Upper lobe of left lung (tissue), 6 donors: ENCODE results near the gene WDR45B. TPM values are rescaled to one million over a fixed set of nuclear protein-coding genes. Genes with fewer than 3 reads are reported as not detected.
"Not testable (repeated sequence)": the region's sequence is repeated elsewhere in the genome, so short reads cannot be mapped to it uniquely, and the experiment has no call there.

ENCODE experiments used
- ATAC-seq, 2 donors: fragments of 200-7000 bp; cut with Tn5 transposase; one replicate each; pipeline ENCODE4 v1.9.1; 2022; ENCODE audit warnings: mild to moderate bottlenecking in 2 of 2, moderate library complexity in 2 of 2; ENCODE audit not compliant: low FRiP score in 2 of 2
- DNase-seq, 2 donors: peaks; one replicate each; pipeline ENCODE4 v3.0.0-alpha.2; 2019 to 2020
- H3K27ac ChIP-seq, 4 donors: fragments of 200-600 bp; sonication (generic); one replicate each; pipeline ENCODE4 v1.5.1; 2016 to 2019
- H3K27me3 ChIP-seq, 4 donors: fragments of 200-600 bp; sonication (generic); one replicate each; pipeline ENCODE4 v1.5.1; 2017 to 2019
- H3K36me3 ChIP-seq, 4 donors: fragments of 200-600 bp; sonication (generic); one replicate each; pipeline ENCODE4 v1.5.1; 2016 to 2019
- H3K4me1 ChIP-seq, 4 donors: fragments of 200-600 bp; sonication (generic); one replicate each; pipeline ENCODE4 v1.5.1; 2018 to 2019
- H3K4me3 ChIP-seq, 4 donors: fragments of 200-600 bp; sonication (generic); one replicate each; pipeline ENCODE4 v1.5.1; 2017 to 2019; ENCODE audit warnings: mild to moderate bottlenecking in 2 of 4, moderate library complexity in 1 of 4
- H3K9me3 ChIP-seq, 4 donors: fragments of 200-600 bp; sonication (generic); one replicate each; pipeline ENCODE4 v1.5.1; 2018 to 2019
- EP300 ChIP-seq, 4 donors: sonication (generic); formaldehyde crosslinking; IDR thresholded peaks; one replicate each; pipeline ENCODE4 v1.5.1; 2017; ENCODE audit warnings: antibody characterized with exemption in 4 of 4, control low read depth in 2 of 4
- POLR2A ChIP-seq, 4 donors: fragments of 450-650 bp; IDR thresholded peaks; one replicate each; pipeline ENCODE4 v1.5.1; 2016 to 2017; ENCODE audit warnings: antibody characterized with exemption in 4 of 4, mild to moderate bottlenecking in 2 of 4
- POLR2AphosphoS5 ChIP-seq, 2 donors: sonication (generic); formaldehyde crosslinking; IDR thresholded peaks; one replicate each; pipeline ENCODE4 v1.5.1; 2017; ENCODE audit warnings: antibody characterized with exemption in 2 of 2
- WGBS, 2 donors: methylation state at CpG; one replicate each; pipeline ENCODE4 v1.1.5; 2017 to 2018; 5-methylcytosine and 5-hydroxymethylcytosine counted together
- total RNA-seq, 6 donors: library from RNA; depleted of rRNA in 4 of 6; stranded (reverse); fragments of >200 nt in 4 of 6; gene quantifications; one replicate each; pipeline versions ENCODE4 v1.1.0 to v1.2.1, GENCODE V29; 2016 to 2021
- TF ChIP-seq, protein P1 (sequence below), 6 experiments: fragments of 450-650 bp in 4 of 6; fragments of 200-600 bp in 2 of 6; sonication (generic) in 2 of 6; IDR thresholded peaks; one replicate each; pipeline ENCODE4 v1.5.1; 2016 to 2019; ENCODE audit warnings: antibody characterized with exemption in 6 of 6
- donor health status: DM: no; HTN: no; CAD: no; lungs with moderate emphysema.
- donor health status: DM: no; HTN: yes; CAD: no; lungs with severe emphysema.

Gene WDR45B
- total RNA-seq, 6 donors from 2014 or later, result 54.9 to 90.0 (median 74.3) TPM

DNA sequence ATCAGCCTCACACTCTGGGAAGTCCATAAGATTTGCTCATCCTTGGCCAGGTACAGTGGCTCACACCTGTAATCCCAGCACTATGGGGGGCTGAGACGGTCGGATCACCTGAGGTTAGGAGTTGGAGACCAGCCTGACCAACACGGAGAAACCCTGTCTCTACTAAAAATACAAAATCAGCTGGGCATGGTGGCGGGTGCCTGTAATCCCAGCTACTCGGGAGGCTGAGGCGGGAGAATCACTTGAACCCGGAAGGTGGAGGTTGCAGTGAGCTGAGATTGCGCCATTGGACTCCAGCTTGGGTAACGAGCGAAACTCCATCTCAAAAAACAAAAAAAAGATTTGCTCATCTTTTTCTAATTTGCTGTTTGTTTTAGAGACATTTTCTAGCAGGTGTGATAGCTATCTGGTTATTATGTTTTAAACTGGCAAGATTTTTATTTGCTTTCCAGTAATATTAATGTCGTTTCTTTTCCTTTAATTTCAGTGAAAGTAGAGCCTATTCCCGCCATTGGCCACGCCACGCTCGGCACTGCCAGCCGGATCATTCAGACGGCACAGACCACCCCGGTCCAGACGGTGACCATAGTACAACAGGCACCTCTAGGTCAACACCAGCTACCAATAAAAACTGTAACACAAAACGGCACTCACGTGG, 61.5 kb downstream of the WDR45B start:
- TF ChIP-seq EP300 (IDR thresholded peaks at IDR 0.05), result no peak
- no peak for TF ChIP-seq POLR2A (IDR thresholded peaks at IDR 0.05)
- TF ChIP-seq, protein P1, sequence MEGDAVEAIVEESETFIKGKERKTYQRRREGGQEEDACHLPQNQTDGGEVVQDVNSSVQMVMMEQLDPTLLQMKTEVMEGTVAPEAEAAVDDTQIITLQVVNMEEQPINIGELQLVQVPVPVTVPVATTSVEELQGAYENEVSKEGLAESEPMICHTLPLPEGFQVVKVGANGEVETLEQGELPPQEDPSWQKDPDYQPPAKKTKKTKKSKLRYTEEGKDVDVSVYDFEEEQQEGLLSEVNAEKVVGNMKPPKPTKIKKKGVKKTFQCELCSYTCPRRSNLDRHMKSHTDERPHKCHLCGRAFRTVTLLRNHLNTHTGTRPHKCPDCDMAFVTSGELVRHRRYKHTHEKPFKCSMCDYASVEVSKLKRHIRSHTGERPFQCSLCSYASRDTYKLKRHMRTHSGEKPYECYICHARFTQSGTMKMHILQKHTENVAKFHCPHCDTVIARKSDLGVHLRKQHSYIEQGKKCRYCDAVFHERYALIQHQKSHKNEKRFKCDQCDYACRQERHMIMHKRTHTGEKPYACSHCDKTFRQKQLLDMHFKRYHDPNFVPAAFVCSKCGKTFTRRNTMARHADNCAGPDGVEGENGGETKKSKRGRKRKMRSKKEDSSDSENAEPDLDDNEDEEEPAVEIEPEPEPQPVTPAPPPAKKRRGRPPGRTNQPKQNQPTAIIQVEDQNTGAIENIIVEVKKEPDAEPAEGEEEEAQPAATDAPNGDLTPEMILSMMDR (IDR thresholded peaks at IDR 0.05), result no peak
- TF ChIP-seq POLR2AphosphoS5 (IDR thresholded peaks at IDR 0.05), result no peak

DNA sequence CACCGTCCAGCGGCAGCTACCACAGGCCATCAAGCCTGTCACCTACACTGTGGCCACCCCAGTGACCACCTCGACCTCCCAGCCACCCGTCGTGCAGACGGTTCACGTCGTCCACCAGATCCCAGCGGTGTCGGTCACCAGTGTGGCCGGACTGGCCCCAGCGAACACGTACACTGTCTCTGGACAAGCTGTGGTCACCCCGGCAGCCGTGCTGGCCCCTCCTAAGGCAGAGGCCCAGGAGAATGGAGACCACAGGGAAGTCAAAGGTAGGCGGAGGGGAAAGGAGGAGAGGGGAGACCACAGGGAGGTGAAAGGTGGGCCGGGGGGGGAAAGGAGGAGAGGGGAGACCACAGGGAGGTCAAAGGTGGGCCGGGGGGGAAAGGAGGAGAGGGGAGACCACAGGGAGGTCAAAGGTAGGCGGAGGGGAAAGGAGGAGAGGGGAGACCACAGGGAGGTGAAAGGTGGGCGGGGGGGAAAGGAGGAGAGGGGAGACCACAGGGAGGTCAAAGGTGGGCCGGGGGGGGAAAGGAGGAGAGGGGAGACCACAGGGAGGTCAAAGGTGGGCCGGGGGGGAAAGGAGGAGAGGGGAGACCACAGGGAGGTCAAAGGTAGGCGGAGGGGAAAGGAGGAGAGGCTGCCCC, 62.2 kb downstream of the WDR45B start:
- not testable (repeated sequence) for H3K4me3 ChIP-seq, ATAC-seq, H3K27me3 ChIP-seq, H3K9me3 ChIP-seq
- WGBS, 2 donors, result 87 to 90% methylated on average over 16 to 18 of the region's 23 CpGs
- Histone ChIP-seq H3K36me3 (peaks cover 0 to 59% (median 25%) of the 10 kb centered on the region in 4 donors), H3K4me1 (peaks cover 2 to 23% (median 6%) of the 10 kb centered on the region in 4 donors), H3K27ac (peak overlapping the region in 3 of 4 donors; percentile 38 to 76 (median 69))
- peak in 1 of 2 donors; percentile 55 for DNase-seq

More for the DNA sequence above, 61.5 kb downstream of the WDR45B start:
- DNase-seq (no peak), ATAC-seq (no peak)
- WGBS, 2 donors, result 84 to 91% methylated on average over 18 to 21 of the region's 21 CpGs
- Histone ChIP-seq H3K27me3 (no peaks in the 10 kb centered on the region), H3K4me3 (no peak overlapping the region), H3K36me3 (peaks cover 0 to 59% (median 25%) of the 10 kb centered on the region in 4 donors), H3K27ac (peak overlapping the region in 2 of 4 donors; percentile 26 to 49), H3K9me3 (no peaks in the 10 kb centered on the region), H3K4me1 (peaks cover 8 to 26% (median 13%) of the 10 kb centered on the region in 4 donors)

- TF ChIP-seq EP300 (IDR thresholded peaks at IDR 0.05) (peak; percentile 4 to 56 (median 20)), POLR2A (IDR thresholded peaks at IDR 0.05) (peak in 1 of 4 donors; percentile 48), POLR2AphosphoS5 (IDR thresholded peaks at IDR 0.05) (peak; percentile 23 to 32)
- TF ChIP-seq, protein P1 (IDR thresholded peaks at IDR 0.05), result no peak
- Histone ChIP-seq H3K27ac (peak overlapping the region; percentile 42 to 78 (median 62)), H3K4me3 (no peak overlapping the region), H3K36me3 (peaks cover 0 to 63% (median 26%) of the 10 kb centered on the region in 4 donors), H3K27me3 (no peaks in the 10 kb centered on the region), H3K4me1 (peaks cover 0 to 12% (median 3%) of the 10 kb centered on the region in 4 donors), H3K9me3 (no peaks in the 10 kb centered on the region)
- WGBS, 2 donors, result 82 to 87% methylated on average over 19 to 22 of the region's 28 CpGs
- ATAC-seq (peak; percentile 66 to 92), DNase-seq (peak; percentile 88)
Observed at GRCh38 chr17:82583720-82584234, 64.5 kb downstream of the WDR45B start.

DNA sequence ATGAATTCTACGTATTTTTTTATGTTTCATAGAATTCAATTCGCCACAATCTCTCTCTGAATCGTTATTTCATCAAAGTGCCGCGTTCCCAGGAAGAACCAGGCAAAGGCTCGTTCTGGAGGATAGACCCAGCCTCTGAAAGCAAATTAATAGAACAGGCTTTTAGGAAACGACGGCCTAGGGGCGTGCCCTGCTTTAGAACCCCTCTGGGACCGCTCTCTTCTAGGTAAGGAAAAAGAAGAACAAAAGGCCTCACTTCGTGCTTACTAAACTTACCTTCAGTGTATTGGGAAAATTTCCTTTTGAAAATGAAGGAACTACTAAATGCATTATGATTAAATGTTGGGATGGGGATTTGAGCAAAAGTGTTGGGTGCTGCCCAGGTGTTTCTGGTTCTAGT, 65.5 kb downstream of the WDR45B start:
- Histone ChIP-seq H3K9me3 (no peaks in the 10 kb centered on the region), H3K36me3 (peaks cover 0 to 59% (median 26%) of the 10 kb centered on the region in 4 donors), H3K4me1 (peaks cover 0 to 12% (median 3%) of the 10 kb centered on the region in 4 donors), H3K4me3 (no peak overlapping the region), H3K27ac (peak overlapping the region in 1 of 4 donors; percentile 77), H3K27me3 (no peaks in the 10 kb centered on the region)
- ATAC-seq (no peak), DNase-seq (no peak)
- 94 to 98% methylated on average over 11 of the region's 11 CpGs for WGBS, 2 donors
- TF ChIP-seq EP300 (IDR thresholded peaks at IDR 0.05) (no peak), POLR2AphosphoS5 (IDR thresholded peaks at IDR 0.05) (no peak), POLR2A (IDR thresholded peaks at IDR 0.05) (no peak)
- TF ChIP-seq, protein P1 (IDR thresholded peaks at IDR 0.05), result no peak

DNA sequence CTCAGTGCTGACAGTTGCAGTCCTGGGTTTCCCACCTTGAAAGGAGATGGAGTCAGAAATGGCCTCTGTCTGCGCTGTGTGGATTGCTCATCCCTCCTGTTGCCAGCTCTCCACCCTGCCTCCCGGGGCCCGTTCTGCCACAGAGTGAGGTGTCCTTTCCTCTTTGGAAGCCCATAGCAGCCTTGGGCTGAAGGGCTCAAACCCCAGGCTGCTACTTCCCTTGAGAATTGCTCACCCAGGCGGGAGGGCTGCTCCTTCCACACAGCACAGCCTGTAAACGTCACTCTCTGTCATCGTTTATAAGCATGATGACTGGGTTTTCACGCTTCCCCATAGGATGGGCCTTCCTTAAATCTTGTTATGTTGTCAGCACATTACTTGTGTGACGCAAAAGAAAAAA, 66.0 kb downstream of the WDR45B start:
- DNase-seq (no peak), ATAC-seq (peak in 1 of 2 donors; percentile 36)
- no peak overlapping the region for H3K4me3 ChIP-seq
- no peaks in the 10 kb centered on the region for H3K27me3 ChIP-seq
- no peak overlapping the region for H3K27ac ChIP-seq
- H3K9me3 ChIP-seq, result no peaks in the 10 kb centered on the region
- TF ChIP-seq EP300 (IDR thresholded peaks at IDR 0.05), result no peak
- TF ChIP-seq POLR2A (IDR thresholded peaks at IDR 0.05), result no peak
- TF ChIP-seq POLR2AphosphoS5 (IDR thresholded peaks at IDR 0.05), result no peak
- TF ChIP-seq, protein P1 (IDR thresholded peaks at IDR 0.05), result no peak
- H3K4me1 ChIP-seq, result peaks cover 0 to 12% (median 3%) of the 10 kb centered on the region in 4 donors
- peaks cover 0 to 59% (median 24%) of the 10 kb centered on the region in 4 donors for H3K36me3 ChIP-seq
- WGBS, 2 donors, result 82 to 87% methylated on average over 8 of the region's 8 CpGs

GRCh38 chr17:82579969-82580368, 68.3 kb downstream of the WDR45B start:
- WGBS, 2 donors, result 58 to 72% methylated on average over 2 to 4 of the region's 4 CpGs

More at GRCh38 chr17:82579969-82580368, 68.3 kb downstream of the WDR45B start:
- H3K4me3 ChIP-seq, DNase-seq, H3K27ac ChIP-seq, H3K9me3 ChIP-seq, H3K4me1 ChIP-seq, ATAC-seq, H3K27me3 ChIP-seq: not testable (repeated sequence)
- H3K36me3 ChIP-seq, result peaks cover 2 to 59% (median 33%) of the 10 kb centered on the region in 4 donors
